Heart right ventricle (tissue), 16 donors: ENCODE results near the gene CYP2J2. TPM values are rescaled to one million over a fixed set of nuclear protein-coding genes. Genes with fewer than 3 reads are reported as not detected.

Experiments used
- ATAC-seq, 8 donors: fragments of 200-7000 bp; cut with Tn5 transposase; one replicate each; pipeline ENCODE4 v1.9.1; 2020; ENCODE audit warnings: mild to moderate bottlenecking in 8 of 8, moderate library complexity in 8 of 8, moderate number of reproducible peaks in 1 of 8
- DNase-seq, 2 donors: peaks; one replicate each; pipeline ENCODE4 v3.0.0-alpha.2; 2020
- H3K27ac ChIP-seq, 10 donors: fragments of 200-600 bp; sonication (generic) in 2 of 10; one replicate each; pipeline versions ENCODE4 v1.5.0 to v1.8.0; 2020 to 2022; ENCODE audit warnings: mild to moderate bottlenecking in 3 of 10
- H3K27me3 ChIP-seq, 7 donors: fragments of 200-600 bp; one replicate each; pipeline ENCODE4 v1.8.0; 2021 to 2022; ENCODE audit warnings: mild to moderate bottlenecking in 2 of 7
- H3K36me3 ChIP-seq, 9 donors: fragments of 200-600 bp; sonication (generic) in 1 of 9; one replicate each; pipeline versions ENCODE4 v1.5.0 to v1.8.0; 2020 to 2022; ENCODE audit warnings: mild to moderate bottlenecking in 2 of 9
- H3K4me1 ChIP-seq, 9 donors: fragments of 200-600 bp; sonication (generic) in 1 of 9; one replicate each; pipeline versions ENCODE4 v1.5.0 to v1.8.0; 2020 to 2022; ENCODE audit warnings: mild to moderate bottlenecking in 4 of 9
- H3K4me3 ChIP-seq, 10 donors: fragments of 200-600 bp; sonication (generic) in 2 of 10; one replicate each; pipeline versions ENCODE4 v1.5.0 to v1.8.0; 2020 to 2022; ENCODE audit warnings: mild to moderate bottlenecking in 7 of 10, moderate library complexity in 2 of 10
- H3K9me3 ChIP-seq, 11 donors: fragments of 200-600 bp in 10 of 11; sonication (generic) in 2 of 11; one replicate each; pipeline versions ENCODE4 v1.5.0 to v1.8.0; 2013 to 2022; ENCODE audit warnings: mild to moderate bottlenecking in 2 of 11, control low read depth in 1 of 11, moderate library complexity in 1 of 11
- WGBS, 2 donors: extraction: QIAGEN DNeasy Blood & Tissue Kit; methylation state at CpG; one replicate each; pipeline ENCODE4 v1.1.7; 2013; ENCODE audit warnings: inconsistent platforms in 1 of 2; 5-methylcytosine and 5-hydroxymethylcytosine counted together
- intact Hi-C, 10 donors: fragments of 100-400 bp; cut with DNase I; formaldehyde crosslinking; loops; one replicate each; pipeline versions ENCODE4 v1.11.1 to v1.14.2; 2022
- long read RNA-seq, 3 donors: library from polyadenylated mRNA; unstranded; transcript quantifications; one replicate each; pipeline ENCODE4 v2.0.0, GENCODE V29; 2020 to 2021
- polyA plus RNA-seq, 2 donors: library from polyadenylated mRNA; stranded (reverse); fragments of 200-250 nt; gene quantifications; one replicate each; pipeline ENCODE4 v1.2.3, GENCODE V29; 2013
- total RNA-seq, 10 donors: library from RNA; stranded (reverse); fragmentation: NEBNext Ultra II Directional in 3 of 10; extraction: Animal tissue kit (Norgen Biotek cat#: 25700) in 3 of 10; gene quantifications; one replicate each; pipeline versions ENCODE4 v1.2.1 to v1.2.4, GENCODE V29; 2021 to 2023
- TF ChIP-seq, protein P1 (sequence below), 9 donors: fragments of 200-600 bp; sonication (generic) in 2 of 9; IDR thresholded peaks; one replicate each; pipeline versions ENCODE4 v1.5.0 to v1.8.0; 2021 to 2022; ENCODE audit warnings: antibody characterized with exemption in 9 of 9, mild to moderate bottlenecking in 5 of 9, moderate library complexity in 1 of 9
- donor health status: Arrhythmogenic right ventricular cardiomyopathy.
- donor health status: ischemic (EF 13 %, LVEDD 7.1; RV severe dilation, severe dysfunction).
- donor health status: healthy with polysubstance abuse.
- donor health status: DM: no; HTN: yes; CAD: no.
- donor health status: DM: no; HTN: no; CAD: no.
- donor health status: ischemic (EF 25% LVEDD 6.9; RV normal size, moderate dysfunction).
- donor health status: ischemic (EF 25% LVEDD 5.7; RV mildly dilated, moderate dysfunction).
- donor health status: healthy.
- donor health status: DM: yes; HTN: yes; CAD: no.
- donor health status: Ischemic cardiomyopathy.
- donor health status: ischemic (EF 35%, LVEDD 5.7; RV mildly dilated, moderate dysfunction).
- donor health status: nonischemic (EF 11% LVEDD 7.7; RV severe dilation, severe dysfunction).
- donor health status: DM: yes; HTN: yes; CAD: no.
- donor health status: PGD.
- donor health status: ischemic (EF 29% LVEDD 5.4; RV normal size, mild dysfunction).
- donor health status: nonischemic (EF 23%, LVEDD 6.1; RV moderate dilation, normal function).

CYP2J2 gene, protein sequence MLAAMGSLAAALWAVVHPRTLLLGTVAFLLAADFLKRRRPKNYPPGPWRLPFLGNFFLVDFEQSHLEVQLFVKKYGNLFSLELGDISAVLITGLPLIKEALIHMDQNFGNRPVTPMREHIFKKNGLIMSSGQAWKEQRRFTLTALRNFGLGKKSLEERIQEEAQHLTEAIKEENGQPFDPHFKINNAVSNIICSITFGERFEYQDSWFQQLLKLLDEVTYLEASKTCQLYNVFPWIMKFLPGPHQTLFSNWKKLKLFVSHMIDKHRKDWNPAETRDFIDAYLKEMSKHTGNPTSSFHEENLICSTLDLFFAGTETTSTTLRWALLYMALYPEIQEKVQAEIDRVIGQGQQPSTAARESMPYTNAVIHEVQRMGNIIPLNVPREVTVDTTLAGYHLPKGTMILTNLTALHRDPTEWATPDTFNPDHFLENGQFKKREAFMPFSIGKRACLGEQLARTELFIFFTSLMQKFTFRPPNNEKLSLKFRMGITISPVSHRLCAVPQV
- 100 to 1,000 TPM in 7 of 10 donors, 10 to 100 TPM in 3; 24.0 to 212 (median 130) TPM for total RNA-seq
- polyA plus RNA-seq = 100 to 1,000 TPM in 1 of 2 donors, 10 to 100 TPM in 1; 73.6 to 188 TPM
- long read RNA-seq, donor 1, transcript CYP2J2-201 (9 exons, 1,896 nt) = major isoform, 13 of 18 reads
- long read RNA-seq, donor 1, partial matches to known transcripts = 2 of 18 reads
- long read RNA-seq, donor 1, other reads (novel, unspliced or antisense) = 3 of 18 reads
- long read RNA-seq, donor 2, transcript CYP2J2-201 (9 exons, 1,896 nt) = major isoform, 47 of 63 reads
- long read RNA-seq, donor 2, partial matches to known transcripts = 7 of 63 reads
- long read RNA-seq, donor 2, other reads (novel, unspliced or antisense) = 6 of 63 reads
- long read RNA-seq, donor 3, transcript CYP2J2-201 (9 exons, 1,896 nt) = major isoform, 51 of 60 reads
- long read RNA-seq, donor 3, partial matches to known transcripts = 3 of 60 reads
- long read RNA-seq, donor 3, other reads (novel, unspliced or antisense) = 6 of 60 reads

DNA sequence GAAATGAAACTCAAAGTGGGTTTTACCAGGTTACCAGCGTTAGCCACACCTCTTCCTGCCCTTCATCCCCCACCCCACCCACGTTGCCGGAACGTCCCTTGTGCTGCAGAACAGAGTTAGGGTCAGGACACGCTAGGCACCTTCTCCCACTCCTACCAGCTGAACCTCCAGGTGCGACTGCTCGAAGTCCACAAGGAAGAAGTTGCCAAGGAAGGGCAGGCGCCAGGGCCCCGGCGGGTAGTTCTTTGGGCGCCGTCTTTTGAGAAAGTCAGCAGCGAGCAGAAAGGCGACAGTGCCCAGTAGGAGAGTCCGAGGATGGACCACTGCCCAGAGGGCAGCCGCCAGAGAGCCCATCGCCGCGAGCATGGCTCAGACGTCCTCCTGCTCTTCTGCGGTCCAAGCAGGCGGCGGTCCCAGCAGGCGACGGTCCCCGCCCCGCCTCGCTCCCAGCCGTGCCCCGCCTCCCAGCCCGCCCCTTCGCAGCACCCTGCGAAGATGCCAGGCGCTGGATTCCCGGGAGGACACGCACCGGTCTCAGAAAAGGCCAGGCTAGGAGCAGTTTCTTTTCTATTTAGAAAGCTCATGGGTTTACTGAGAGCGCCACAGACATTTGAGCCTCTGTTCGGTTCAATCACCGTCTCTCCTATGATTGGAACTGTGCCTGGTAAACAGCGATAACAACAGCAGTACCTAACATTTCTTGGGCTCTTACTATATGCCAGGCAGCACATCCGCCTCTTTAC is at the start of gene CYP2J2:
Gene CYP2J2, minus strand, starts transcription at position 393 of the 743 bp plus-strand sequence. Its CDS starts 27 bp downstream, at position 366.
- TF ChIP-seq, protein P1, sequence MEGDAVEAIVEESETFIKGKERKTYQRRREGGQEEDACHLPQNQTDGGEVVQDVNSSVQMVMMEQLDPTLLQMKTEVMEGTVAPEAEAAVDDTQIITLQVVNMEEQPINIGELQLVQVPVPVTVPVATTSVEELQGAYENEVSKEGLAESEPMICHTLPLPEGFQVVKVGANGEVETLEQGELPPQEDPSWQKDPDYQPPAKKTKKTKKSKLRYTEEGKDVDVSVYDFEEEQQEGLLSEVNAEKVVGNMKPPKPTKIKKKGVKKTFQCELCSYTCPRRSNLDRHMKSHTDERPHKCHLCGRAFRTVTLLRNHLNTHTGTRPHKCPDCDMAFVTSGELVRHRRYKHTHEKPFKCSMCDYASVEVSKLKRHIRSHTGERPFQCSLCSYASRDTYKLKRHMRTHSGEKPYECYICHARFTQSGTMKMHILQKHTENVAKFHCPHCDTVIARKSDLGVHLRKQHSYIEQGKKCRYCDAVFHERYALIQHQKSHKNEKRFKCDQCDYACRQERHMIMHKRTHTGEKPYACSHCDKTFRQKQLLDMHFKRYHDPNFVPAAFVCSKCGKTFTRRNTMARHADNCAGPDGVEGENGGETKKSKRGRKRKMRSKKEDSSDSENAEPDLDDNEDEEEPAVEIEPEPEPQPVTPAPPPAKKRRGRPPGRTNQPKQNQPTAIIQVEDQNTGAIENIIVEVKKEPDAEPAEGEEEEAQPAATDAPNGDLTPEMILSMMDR (IDR thresholded peaks at IDR 0.05) = no peak
- DNase-seq = peak; percentile 64 to 70
- intact Hi-C loops = no loop called here

DNA sequence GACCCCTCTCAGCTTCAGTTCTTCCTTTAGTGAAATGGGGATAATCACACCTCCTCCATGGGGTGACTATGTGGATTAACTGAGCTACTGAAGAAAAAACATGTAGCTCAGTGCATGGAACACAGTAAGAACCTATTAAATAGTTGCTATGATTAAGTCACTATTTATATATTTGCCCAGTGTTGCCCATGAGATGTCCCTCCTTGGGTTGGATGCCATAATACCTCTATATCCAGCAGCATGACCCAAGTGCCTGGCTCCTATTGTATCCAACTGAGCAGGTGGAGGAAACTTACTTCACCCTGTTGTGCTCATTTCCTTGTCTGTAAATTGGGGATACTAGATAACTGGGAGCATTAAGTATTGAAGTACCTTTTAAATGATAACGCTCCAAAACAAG is 47.1 kb upstream of the CYP2J2 start:
- no peaks in the 10 kb centered on the region for H3K36me3 ChIP-seq
- DNase-seq (no peak), ATAC-seq (peak in 1 of 8 donors; percentile 45)
- H3K9me3 ChIP-seq = no peaks in the 10 kb centered on the region
- TF ChIP-seq, protein P1 (IDR thresholded peaks at IDR 0.05) = no peak
- H3K4me3 ChIP-seq = no peak overlapping the region
- 78 to 83% methylated on average over 1 of the region's 1 CpG for WGBS, 2 donors
- no peak overlapping the region for H3K27ac ChIP-seq
- intact Hi-C loops = loop anchor here in 9 of 10 donors (5.0 to 10.0 kb wide), 8 partner anchors 301 to 1881 kb away; no protein-coding TSS in a partner anchor
- H3K27me3 ChIP-seq = peaks cover 0 to 7% (median 0%) of the 10 kb centered on the region in 7 donors
- H3K4me1 ChIP-seq = peaks cover 0 to 13% (median 4%) of the 10 kb centered on the region in 9 donors

More for the DNA sequence above, at the start of gene CYP2J2:
- no peaks in the 10 kb centered on the region for H3K36me3 ChIP-seq
- peak within 1 kb of the TSS; percentile 32 to 64 (median 58) for H3K4me3 ChIP-seq
- WGBS, 2 donors = 2 to 3% methylated on average over 42 of the region's 42 CpGs
- H3K4me1 ChIP-seq = peaks cover 0 to 11% (median 0%) of the 10 kb centered on the region in 9 donors
- peak within 1 kb of the TSS; percentile 23 to 97 (median 78) for H3K27ac ChIP-seq
- peaks cover 0 to 20% (median 7%) of the 10 kb centered on the region in 11 donors for H3K9me3 ChIP-seq
- peaks cover 0 to 50% (median 21%) of the 10 kb centered on the region in 7 donors for H3K27me3 ChIP-seq
- peak; percentile 95 to 99 (median 98) for ATAC-seq

DNA sequence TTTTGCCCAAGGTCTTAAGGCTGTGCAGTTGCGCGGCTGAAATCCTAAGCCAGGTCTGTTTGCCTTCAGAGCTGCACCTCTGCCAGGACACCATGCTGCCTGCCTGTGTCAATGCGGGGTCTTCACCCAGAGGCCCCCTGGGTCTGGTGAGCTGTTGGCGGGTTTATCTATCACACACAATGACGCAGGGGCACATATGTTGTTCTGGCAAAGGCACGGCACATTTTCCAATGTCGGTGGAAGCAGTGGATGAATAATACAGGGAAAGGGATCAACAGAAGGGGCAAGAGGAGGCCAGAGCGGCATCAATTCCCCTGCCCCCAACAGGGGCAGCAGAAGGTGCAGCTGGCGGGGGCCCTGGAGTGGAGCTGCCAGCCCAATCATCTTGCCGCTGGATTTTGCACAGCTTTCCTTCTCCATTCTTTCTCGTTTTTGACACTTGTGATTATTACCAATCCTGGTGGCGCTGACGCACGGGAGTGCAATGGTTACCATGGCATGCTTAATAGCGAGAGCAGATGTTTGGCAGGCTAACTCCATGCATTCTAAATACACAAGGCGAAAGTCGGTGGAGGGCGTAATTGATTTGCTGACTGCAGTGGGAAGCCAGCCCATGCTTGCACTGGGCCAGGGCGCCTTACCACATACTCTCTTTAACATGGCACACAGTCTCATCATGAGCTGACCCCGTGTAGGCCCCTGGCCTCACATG is 45.8 kb upstream of the CYP2J2 start:
- peaks cover 0 to 13% (median 4%) of the 10 kb centered on the region in 9 donors for H3K4me1 ChIP-seq
- H3K27me3 ChIP-seq = peaks cover 0 to 7% (median 0%) of the 10 kb centered on the region in 7 donors
- no peak overlapping the region for H3K4me3 ChIP-seq
- no peaks in the 10 kb centered on the region for H3K9me3 ChIP-seq
- 90 to 92% methylated on average over 20 of the region's 20 CpGs for WGBS, 2 donors
- H3K27ac ChIP-seq = no peak overlapping the region
- ATAC-seq = peak in 2 of 8 donors; percentile 25 to 45
- TF ChIP-seq, protein P1 (IDR thresholded peaks at IDR 0.05) = no peak
- H3K36me3 ChIP-seq = no peaks in the 10 kb centered on the region
- DNase-seq = no peak
- intact Hi-C loops = loop anchor here in 9 of 10 donors (5.0 to 10.0 kb wide), 8 partner anchors 302 to 1882 kb away; no protein-coding TSS in a partner anchor
